ENCODE results near the gene NUDT3.
"Not testable (repeated sequence)": the region's sequence is repeated elsewhere in the genome, so short reads cannot be mapped to it uniquely, and the experiment has no call there.

NUDT3 gene

GRCh38 chr6:34342247-34342646 lies 50.2 kb downstream of the NUDT3 start:
- no peak for DNase-seq (ENCODE audit: low read depth)

DNA sequence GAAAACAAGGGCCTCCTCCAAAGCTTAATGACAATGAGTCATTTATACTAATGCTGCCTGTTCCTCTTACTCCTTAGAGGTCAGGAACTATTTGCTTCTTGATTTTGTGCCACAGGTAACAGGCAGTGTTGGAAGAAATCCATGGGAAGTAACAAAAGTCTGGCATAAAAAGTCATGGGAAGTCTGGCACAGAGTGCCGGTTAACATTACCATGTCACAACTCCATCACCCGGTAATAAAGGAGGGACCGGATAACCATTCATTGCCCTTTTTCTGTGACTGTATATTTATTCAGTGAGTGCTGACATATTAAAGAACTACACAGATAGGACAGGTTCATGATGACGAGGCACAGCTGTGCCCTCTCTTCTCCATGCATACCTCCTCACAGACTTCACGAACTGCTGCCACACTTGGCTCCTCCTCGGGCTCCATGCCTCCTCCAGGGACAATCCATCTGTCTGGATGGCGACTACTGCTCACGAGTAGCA lies 50.9 kb downstream of the NUDT3 start:
- DNase-seq (ENCODE audit: low read depth), result no peak

GRCh38 chr6:34340906-34341480 lies 51.5 kb downstream of the NUDT3 start:
- DNase-seq (ENCODE audit: low read depth), result no peak

DNA sequence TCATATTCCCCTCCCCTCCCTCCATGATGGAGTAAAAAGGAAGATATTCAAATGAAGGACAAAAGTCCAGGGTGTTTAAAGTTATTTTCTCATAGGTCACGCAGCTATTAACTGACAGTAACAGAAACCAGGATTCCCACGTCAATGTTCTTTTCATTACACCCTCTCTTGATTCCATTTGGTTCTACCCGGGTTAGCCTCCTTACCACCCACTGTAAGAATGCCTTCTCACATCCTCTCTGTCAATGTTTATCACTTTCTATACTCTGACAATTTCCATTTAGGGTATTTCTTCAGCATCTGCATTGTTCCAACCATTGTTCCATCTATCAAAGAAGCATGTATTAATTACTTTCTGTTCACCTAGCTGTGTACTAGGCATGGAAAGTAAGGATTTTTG lies 52.1 kb downstream of the NUDT3 start:
- no peak for DNase-seq (ENCODE audit: low read depth)

DNA sequence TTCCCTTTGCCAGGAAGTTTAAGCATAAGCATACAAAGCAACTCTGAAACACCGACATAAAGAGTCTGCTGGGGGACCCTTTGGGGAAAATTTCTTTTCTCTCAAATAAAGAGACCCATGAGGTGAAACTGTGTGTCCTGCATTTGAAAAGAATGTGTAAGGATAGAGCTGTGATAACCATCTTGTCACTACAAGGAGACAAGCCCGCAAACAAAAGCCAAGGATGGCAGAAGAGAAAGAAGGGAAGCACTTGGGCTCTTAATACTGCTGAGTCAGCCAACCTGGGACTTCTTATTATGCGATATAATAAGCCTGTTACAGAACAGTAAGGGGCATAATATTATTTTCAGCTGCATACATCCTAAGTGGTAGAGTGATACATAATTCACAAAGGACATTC lies 52.5 kb downstream of the NUDT3 start:
- no peak for DNase-seq (ENCODE audit: low read depth)

DNA sequence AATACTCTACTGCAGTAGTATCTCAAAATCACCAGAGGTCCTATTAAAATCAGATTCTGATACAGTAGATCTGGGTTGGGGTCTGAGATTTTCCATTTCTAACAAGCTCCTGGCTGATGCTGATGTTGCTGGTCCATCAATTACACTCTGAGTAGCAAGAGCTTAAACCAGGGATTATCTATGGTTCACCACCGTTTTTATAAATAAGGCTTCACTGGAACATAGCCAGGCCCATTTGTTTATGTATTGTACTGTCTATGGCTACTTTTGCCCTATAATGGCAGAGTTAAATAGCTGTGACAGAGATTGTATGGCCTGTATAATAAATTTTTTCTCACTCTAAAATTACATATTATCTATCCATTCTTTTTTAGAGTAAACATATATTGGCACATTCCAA lies 53.0 kb downstream of the NUDT3 start:
- DNase-seq (ENCODE audit: low read depth), result no peak

- DNase-seq (ENCODE audit: low read depth), result no peak
Measured at GRCh38 chr6:34338811-34339210, 53.7 kb downstream of the NUDT3 start.

DNA sequence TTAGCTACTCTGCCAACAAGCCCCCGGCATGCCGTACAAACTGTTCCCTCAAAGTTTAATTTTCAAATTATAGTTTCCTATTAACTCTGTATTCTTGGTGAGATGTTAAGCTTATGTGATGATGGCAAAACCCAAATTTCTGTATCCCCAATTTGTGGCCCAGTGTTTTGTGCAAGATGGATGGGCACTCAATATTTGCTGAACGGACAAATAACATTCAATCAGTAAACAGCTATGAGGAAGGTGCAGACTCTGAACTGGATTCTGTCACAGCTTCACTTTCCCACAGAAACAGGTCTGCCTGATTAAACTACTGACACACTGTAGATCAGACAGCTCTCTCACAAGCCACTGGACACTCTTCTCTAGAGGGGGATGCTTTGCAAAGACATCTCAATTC lies 54.1 kb downstream of the NUDT3 start:
- no peak for DNase-seq (ENCODE audit: low read depth)

DNA sequence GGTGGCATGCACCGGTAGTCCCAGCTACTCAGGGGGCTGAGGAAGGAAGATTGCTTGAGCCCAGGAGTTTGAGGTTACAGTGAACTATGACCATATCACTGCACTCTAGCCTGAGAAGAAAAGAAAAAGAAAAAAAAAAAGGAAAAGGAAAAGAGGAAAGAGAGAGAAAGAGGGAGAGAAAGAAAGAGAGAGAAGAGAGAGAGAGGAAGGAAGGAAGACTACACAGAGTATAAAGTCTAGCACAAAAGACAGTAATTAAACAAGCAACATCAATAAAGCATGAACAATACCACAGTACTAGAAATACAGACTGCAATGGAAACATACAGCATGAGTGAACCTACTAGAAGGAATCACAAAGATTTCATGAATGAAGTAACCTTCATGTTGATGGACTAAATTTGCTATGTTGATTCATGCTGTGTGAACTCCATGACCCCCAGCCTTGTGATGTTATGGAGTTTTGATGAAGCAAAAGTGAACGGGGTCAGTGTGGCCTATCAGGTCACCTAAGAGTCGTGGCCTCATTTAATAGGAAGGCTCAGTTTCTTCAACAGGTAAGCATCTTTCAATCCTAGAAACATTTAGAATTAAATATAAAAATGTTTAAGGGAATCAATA lies 57.6 kb downstream of the NUDT3 start:
- no peak for DNase-seq (ENCODE audit: low read depth)

DNA sequence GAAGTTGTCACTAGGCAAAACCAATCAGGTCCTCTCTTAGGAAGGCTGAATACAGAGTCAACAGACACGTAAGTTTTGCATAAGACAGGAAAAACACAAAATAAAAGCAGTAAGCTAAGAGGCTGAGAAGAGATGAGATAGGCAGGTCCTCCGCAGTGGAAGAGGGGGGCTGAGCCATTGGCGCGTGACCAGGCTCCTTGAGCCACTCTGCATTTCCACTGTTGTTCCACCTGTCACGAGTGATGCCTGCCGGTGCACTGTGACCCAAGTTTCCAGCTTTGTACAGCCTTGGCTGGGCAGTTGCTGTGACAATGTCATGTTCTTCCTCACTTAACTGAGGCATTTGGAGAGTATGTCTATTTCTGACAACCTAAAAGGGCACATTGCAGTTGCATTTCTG lies 58.6 kb downstream of the NUDT3 start:
- DNase-seq (ENCODE audit: low read depth), result no peak

DNA sequence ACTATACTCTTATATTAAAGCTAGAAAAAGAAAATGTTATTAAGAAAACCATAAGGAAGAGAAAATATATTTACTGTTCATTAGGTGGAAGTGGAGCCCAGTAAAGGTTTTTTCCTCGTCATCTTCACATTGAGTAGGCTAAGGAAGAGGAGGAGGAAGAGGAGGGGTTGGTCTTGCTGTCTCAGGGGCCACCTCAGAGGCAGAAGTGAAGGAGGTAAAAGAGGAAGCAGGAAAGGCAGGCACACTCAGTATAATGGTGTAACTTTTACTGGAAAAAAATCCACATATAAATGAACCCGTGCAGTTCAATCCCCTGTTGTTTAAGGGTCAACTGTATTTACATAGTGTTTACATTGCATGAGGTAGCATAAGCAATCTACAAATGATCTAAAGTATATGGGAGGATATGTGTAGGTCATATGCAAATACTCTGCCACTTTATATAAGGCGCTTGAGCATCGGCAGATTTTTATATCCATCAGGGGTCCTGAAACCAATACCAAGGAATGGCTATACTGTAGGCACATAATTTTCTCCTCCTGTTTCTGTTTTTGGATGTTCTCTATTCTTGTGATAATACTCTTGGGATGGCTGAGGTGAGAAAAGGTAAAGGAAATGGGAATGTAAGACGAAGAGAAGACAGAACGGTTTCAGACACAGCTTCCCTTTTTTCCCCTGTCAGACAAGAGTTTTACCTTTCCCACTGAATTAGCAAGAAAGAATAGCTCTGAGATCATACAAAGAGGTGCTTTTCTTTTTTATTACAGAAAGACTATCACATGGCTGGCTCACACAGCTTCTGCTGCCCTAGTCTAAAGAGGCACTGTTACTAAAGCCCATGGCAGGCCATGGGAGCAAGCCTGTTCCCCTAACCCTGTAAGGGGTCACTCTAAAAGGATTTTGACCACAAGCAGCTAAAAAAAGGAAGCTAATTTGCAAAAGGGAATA lies 59.9 kb downstream of the NUDT3 start:
- DNase-seq (ENCODE audit: low read depth), result no peak

DNA sequence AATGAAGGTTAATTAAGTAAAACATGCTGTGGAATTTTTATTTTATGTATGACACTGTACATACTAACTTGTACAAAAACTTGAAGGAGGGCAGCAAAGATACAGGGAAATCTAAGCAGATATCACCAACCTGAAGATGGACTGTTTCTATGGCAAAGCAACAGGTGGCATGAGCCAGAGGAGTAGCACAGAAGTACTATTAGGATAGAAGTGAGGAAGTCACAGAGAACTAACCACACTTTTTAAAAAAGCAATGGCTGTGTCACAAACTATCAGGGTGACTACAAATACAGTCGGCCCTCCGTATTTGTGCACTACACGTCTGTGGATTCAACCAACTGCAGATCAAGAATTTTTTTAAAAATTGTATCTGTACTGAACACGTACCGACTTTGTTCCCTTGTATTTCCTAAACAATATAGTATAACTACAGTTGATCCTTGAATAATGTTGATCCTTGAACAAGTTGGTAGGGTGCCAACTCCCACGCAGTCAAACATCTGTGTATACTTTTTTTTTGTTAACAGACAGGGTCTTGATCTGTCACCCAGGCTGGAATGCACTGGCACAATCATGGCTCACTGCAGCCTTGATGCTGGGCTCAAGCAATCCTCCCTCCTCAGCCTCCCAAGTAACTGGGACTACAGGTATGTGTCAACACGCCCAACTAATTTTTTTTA lies 61.0 kb downstream of the NUDT3 start:
- no peak for DNase-seq (ENCODE audit: low read depth)

GRCh38 chr6:34329814-34330213 lies 62.7 kb downstream of the NUDT3 start:
- DNase-seq (ENCODE audit: low read depth), result not testable (repeated sequence)

DNA sequence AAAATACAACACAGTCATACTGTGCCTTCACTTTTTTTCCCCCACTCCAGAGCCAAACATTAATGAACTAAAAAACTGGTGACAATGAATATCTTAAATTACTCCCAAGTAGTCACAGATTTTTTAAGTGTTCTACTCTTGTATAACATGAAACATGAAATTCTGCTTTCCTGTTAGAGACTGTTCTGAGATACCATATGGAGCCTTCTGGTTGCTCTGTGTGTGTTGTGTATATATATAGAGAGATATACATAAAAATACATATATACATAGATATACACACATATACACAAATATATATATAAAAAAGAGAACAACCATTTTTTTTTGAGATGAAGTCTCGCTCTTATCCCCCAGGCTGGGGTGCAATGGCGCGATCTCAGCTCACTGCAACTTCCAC lies 63.5 kb downstream of the NUDT3 start:
- DNase-seq (ENCODE audit: low read depth), result no peak

DNA sequence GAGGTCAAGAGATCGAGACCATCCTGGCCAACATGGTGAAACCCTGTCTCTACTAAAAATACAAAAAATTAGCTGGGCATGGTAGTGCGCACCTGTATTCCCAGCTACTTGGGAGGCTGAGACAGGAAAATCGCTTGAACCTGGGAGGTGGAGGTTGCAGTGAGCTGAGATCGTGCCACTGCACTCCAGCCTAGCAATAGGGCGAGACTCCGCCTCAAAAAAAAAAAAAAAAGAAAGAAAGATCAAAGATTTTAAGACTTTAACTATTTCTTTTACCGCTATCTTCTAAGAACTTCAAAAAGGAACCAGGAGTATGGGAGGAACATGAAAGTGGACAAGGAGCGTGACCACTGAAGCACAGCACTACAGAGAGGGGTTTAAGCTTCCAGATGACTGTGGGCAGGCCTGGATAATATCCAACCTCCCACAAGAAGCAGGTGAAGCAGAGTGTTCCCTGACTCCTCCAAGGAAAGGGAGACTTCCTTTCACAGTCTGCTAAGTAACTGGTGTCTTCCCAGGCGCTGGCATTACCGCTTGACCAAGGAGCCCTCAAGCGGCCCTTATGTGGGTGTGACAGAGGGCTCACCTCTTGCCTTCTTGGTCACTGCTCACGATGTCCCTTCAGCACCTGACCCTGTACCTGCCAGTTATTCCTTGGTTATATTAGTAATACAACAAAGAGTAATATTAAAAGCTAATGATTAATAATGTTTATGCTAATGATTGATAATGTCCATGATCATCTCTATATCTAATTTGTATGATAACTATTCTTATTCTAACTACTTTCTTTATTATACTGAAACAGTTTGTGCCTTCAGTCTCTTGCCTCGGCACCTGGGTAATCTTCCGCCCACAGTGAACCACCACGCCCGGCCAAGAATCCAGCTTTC lies 64.9 kb downstream of the NUDT3 start:
- not testable (repeated sequence) for DNase-seq (ENCODE audit: low read depth)

DNA sequence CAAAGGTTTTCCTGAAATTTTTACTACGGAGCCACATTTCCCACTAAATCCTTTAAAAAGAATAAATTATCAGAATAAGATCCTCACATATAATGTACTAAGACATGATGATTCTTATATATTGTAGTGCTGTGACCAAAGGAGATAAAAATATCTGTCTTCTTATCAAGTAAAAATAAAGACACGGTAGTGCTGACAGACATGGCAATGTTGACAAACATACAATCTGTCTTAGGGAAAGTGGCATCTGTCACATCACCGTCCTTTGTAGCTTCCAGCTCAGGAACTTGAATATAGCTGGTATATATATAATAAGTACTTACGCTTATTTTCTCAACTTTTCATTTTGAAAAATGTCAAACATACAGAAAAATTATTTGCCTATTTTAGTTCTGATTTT lies 66.8 kb downstream of the NUDT3 start:
- no peak for DNase-seq (ENCODE audit: low read depth)

- DNase-seq (ENCODE audit: low read depth), result no peak
Measured at GRCh38 chr6:34324738-34325444, 67.6 kb downstream of the NUDT3 start.

DNA sequence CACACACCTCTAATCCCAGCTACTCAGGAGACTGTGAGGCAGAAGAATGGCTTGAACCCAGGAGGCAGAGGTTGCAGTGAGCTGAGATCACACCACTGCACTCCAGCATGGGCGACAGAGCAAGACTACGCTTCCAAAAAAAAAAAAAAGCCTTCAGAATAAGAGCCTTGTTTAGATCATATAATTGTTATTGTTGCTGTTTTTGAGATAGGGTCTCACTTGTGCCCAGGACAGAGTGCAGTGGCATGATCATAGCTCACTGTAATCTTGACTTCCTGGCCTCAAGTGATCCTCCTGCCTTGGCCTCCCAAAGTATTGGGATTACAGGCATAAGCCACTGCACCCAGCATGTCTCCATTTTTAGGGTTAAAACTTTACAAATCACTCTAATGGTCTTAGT lies 68.2 kb downstream of the NUDT3 start:
- DNase-seq (ENCODE audit: low read depth), result not testable (repeated sequence)

- DNase-seq (ENCODE audit: low read depth), result no peak
Measured at GRCh38 chr6:34323300-34323699, 69.2 kb downstream of the NUDT3 start.

GRCh38 chr6:34322732-34323131 lies 69.7 kb downstream of the NUDT3 start:
- DNase-seq (ENCODE audit: low read depth), result no peak

DNA sequence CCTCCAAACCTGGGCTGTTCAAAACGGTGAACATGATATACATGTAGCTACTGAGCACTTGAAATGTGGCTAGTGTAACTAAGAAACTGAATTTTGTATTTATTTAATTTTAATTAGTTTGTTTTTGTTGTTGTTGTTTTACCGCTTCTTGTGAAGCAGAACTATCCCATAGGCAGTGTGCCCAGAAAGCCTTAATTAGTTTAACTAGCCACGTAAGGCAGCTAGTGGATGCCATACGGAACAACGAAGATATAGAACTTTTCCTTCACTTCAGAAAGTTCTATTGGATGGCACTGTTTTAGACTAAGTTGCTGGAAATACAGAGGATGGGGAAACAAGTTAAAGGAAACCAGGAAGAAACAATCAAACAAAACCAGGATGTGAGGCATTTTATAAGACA lies 70.6 kb downstream of the NUDT3 start:
- no peak for DNase-seq (ENCODE audit: low read depth)
